ENCODE data around the gene ZSWIM8.
"Not testable (repeated sequence)": the region's sequence is repeated elsewhere in the genome, so short reads cannot be mapped to it uniquely, and the experiment has no call there.

The ZSWIM8 gene

GRCh38 chr10:73814896-73815718, 29.7 kb downstream of the ZSWIM8 start:
- no peak for DNase-seq (ENCODE audit: low read depth in 2 of 2)

- no peak for DNase-seq (ENCODE audit: low read depth in 2 of 2)
These were observed 30.3 kb downstream of the ZSWIM8 start for GRCh38 chr10:73815719-73816030.

- no peak for DNase-seq (ENCODE audit: low read depth in 2 of 2)
These were observed 31.7 kb downstream of the ZSWIM8 start for GRCh38 chr10:73816917-73817729.

- DNase-seq (ENCODE audit: low read depth in 2 of 2): no peak
These were observed 32.4 kb downstream of the ZSWIM8 start for GRCh38 chr10:73817826-73818225.

- DNase-seq (ENCODE audit: low read depth in 2 of 2): no peak
These were observed 33.0 kb downstream of the ZSWIM8 start for GRCh38 chr10:73818402-73818801.

GRCh38 chr10:73819081-73819480, 33.7 kb downstream of the ZSWIM8 start:
- no peak for DNase-seq (ENCODE audit: low read depth in 2 of 2)

GRCh38 chr10:73819513-73820093, 34.2 kb downstream of the ZSWIM8 start:
- no peak for DNase-seq (ENCODE audit: low read depth in 2 of 2)

- no peak for DNase-seq (ENCODE audit: low read depth in 2 of 2)
These were observed 38.0 kb downstream of the ZSWIM8 start for GRCh38 chr10:73823391-73823790.

GRCh38 chr10:73824146-73824725, 38.8 kb downstream of the ZSWIM8 start:
- DNase-seq (ENCODE audit: low read depth in 2 of 2): no peak

GRCh38 chr10:73827346-73828089, 42.1 kb downstream of the ZSWIM8 start:
- DNase-seq (ENCODE audit: low read depth in 2 of 2): no peak

- no peak for DNase-seq (ENCODE audit: low read depth in 2 of 2)
These were observed 42.8 kb downstream of the ZSWIM8 start for GRCh38 chr10:73828161-73828560.

- DNase-seq (ENCODE audit: low read depth in 2 of 2): not testable (repeated sequence)
These were observed 43.7 kb downstream of the ZSWIM8 start for GRCh38 chr10:73829090-73829489.

- DNase-seq (ENCODE audit: low read depth in 2 of 2): no peak
These were observed 51.1 kb downstream of the ZSWIM8 start for GRCh38 chr10:73836427-73836980.

GRCh38 chr10:73837072-73837471, 51.7 kb downstream of the ZSWIM8 start:
- no peak for DNase-seq (ENCODE audit: low read depth in 2 of 2)

GRCh38 chr10:73838008-73838567, 52.7 kb downstream of the ZSWIM8 start:
- DNase-seq (ENCODE audit: low read depth in 2 of 2): no peak

- no peak for DNase-seq (ENCODE audit: low read depth in 2 of 2)
These were observed 53.4 kb downstream of the ZSWIM8 start for GRCh38 chr10:73838827-73839226.

- no peak for DNase-seq (ENCODE audit: low read depth in 2 of 2)
These were observed 54.0 kb downstream of the ZSWIM8 start for GRCh38 chr10:73839276-73839966.

- no peak for DNase-seq (ENCODE audit: low read depth in 2 of 2)
These were observed 54.6 kb downstream of the ZSWIM8 start for GRCh38 chr10:73840056-73840402.

GRCh38 chr10:73840403-73841060, 55.1 kb downstream of the ZSWIM8 start:
- no peak for DNase-seq (ENCODE audit: low read depth in 2 of 2)

- DNase-seq (ENCODE audit: low read depth in 2 of 2): no peak
These were observed 55.6 kb downstream of the ZSWIM8 start for GRCh38 chr10:73841061-73841421.
